ENCODE data around the gene LIF. TPM values are rescaled to one million over a fixed set of nuclear protein-coding genes. Genes with fewer than 3 reads are reported as not detected.

Gene LIF
- total RNA-seq, 1 donor from 2014 or later: 0.26 TPM

DNA sequence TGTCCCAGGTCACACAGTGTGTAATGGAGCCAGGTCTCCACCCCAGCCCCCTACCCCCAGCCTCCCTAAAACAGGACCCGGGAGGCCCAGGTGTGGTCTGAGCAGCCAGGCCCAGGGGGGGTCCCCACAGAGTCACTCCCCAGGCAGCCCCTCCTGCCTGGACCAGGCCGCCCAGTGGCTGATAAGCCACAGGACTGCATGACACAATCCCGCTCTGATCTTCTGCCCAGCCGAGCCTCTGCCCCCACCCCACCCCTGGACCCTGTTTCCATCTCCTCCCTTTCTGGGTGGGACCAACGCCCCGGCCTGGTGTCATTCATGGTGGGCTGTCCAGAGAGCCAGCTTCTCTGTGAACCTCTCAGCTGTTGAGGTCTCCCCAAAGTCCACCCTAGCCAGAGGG, 7.8 kb upstream of the LIF start:
- H3K36me3 ChIP-seq (ENCODE audit: control insufficient read depth, insufficient read depth, low read length): no peaks in the 10 kb centered on the region
- TF ChIP-seq, protein P1, sequence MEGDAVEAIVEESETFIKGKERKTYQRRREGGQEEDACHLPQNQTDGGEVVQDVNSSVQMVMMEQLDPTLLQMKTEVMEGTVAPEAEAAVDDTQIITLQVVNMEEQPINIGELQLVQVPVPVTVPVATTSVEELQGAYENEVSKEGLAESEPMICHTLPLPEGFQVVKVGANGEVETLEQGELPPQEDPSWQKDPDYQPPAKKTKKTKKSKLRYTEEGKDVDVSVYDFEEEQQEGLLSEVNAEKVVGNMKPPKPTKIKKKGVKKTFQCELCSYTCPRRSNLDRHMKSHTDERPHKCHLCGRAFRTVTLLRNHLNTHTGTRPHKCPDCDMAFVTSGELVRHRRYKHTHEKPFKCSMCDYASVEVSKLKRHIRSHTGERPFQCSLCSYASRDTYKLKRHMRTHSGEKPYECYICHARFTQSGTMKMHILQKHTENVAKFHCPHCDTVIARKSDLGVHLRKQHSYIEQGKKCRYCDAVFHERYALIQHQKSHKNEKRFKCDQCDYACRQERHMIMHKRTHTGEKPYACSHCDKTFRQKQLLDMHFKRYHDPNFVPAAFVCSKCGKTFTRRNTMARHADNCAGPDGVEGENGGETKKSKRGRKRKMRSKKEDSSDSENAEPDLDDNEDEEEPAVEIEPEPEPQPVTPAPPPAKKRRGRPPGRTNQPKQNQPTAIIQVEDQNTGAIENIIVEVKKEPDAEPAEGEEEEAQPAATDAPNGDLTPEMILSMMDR (IDR thresholded peaks at IDR 0.05; ENCODE audit: insufficient read depth, low read length, severe bottlenecking): no peak
- FAIRE-seq (no peak), DNase-seq (ENCODE audit: low read depth) (no peak)
- H3K4me3 ChIP-seq (ENCODE audit: low read depth, low read length): no peak overlapping the region
- no peaks in the 10 kb centered on the region for H3K27me3 ChIP-seq (ENCODE audit: control insufficient read depth, insufficient read depth, low read length)

DNA sequence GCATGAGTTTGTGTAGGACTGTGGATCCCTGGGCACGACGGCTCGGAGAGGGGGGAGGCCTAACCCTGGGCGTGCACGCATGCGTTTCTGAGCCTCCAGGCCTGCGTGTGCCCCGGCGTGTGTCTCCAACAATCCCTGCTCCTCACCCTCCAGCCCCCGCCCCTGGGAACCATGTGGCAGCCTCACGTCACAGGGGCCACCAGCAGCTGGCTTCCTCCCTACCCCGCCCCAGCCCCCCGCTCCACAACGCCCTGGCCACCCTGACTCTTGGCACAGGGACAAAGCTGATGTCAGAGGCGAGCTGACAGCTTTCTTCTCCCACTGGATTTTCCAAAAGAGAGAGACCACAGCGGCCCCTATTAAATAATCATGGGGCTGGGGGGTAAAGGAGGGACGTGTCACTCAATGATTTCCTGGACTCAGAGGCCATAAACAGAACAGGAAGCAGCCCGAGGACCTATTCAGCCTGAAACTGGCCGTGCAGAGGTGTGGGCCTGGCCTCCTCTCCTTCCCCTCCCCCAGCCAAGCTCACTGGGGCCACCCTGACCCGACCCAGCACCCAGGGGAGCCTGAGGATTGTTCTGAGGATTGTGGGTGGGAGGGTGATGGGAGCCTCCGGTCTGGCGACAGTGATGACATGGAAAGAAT, 6.8 kb upstream of the LIF start:
- FAIRE-seq (no peak), DNase-seq (ENCODE audit: low read depth) (no peak)
- H3K27me3 ChIP-seq (ENCODE audit: control insufficient read depth, insufficient read depth, low read length): no peaks in the 10 kb centered on the region
- TF ChIP-seq, protein P1 (IDR thresholded peaks at IDR 0.05; ENCODE audit: insufficient read depth, low read length, severe bottlenecking): no peak
- no peak overlapping the region for H3K4me3 ChIP-seq (ENCODE audit: low read depth, low read length)
- H3K36me3 ChIP-seq (ENCODE audit: control insufficient read depth, insufficient read depth, low read length): no peaks in the 10 kb centered on the region

DNA sequence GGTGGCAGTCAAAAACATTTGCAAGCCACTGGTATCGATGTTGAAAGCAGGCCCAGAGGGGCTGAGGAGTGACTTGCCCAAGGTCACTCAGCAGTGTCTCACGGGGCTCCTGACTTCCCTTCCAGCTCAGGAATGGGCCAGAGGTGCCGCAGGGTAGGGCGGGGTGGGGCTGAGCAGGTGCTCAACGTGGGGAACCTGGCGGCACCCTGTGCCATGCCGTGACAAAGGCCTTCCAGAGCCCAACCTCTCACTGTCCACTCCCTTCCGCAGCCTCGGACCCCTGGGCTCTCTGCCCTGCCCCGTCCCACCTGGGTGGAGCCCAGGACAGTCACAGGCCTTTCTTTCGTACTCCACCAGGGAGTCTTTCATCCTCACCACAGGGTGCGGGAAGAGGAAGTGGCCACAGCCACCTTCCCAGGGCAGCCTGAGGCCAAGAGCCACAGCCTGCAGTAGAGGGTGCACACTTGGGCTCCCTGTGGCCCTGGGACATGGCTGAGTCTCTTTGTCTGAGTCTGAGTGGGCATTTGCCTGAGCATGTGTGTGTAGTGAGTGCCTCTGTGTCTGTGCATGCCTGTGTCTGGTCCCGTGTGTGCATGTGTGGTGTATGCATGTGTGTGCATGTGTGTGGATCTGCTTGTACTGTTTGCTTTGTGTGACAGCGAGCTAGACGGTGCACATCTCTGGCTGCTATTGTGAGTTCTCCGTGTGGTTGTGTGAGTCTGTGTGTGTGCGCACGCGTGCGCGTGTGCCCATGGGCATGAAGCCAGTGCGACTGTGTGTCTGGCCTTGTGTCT, 6.0 kb upstream of the LIF start:
- DNase-seq (ENCODE audit: low read depth) (peak; percentile 27), FAIRE-seq (peak; percentile 96)
- no peak overlapping the region for H3K4me3 ChIP-seq (ENCODE audit: low read depth, low read length)
- H3K27me3 ChIP-seq (ENCODE audit: control insufficient read depth, insufficient read depth, low read length): no peaks in the 10 kb centered on the region
- TF ChIP-seq, protein P1 (IDR thresholded peaks at IDR 0.05; ENCODE audit: insufficient read depth, low read length, severe bottlenecking): no peak
- H3K36me3 ChIP-seq (ENCODE audit: control insufficient read depth, insufficient read depth, low read length): no peaks in the 10 kb centered on the region

DNA sequence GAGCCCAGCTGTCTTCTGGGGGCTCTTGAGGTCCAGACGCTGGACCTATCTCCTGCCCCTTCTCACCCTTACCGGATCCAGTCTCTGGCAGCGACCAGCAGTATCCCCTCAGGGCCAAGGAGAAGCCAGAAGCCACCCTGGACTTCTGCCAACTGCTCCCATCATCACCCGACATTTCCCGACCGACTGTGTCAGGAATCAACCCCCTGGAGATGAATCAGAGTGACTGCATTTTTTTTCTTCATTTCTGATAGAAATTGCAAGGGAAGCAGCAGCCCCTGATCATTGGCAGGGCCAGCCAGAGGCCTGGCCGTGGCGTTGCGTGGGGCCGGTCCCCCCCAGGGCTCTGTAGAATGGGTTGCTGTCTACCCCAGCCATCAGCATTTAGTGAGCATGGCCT, 5.2 kb upstream of the LIF start:
- peak; percentile 56 for DNase-seq (ENCODE audit: low read depth)
- Histone ChIP-seq H3K27me3 (ENCODE audit: control insufficient read depth, insufficient read depth, low read length) (no peaks in the 10 kb centered on the region), H3K4me3 (ENCODE audit: low read depth, low read length) (no peak overlapping the region), H3K36me3 (ENCODE audit: control insufficient read depth, insufficient read depth, low read length) (no peaks in the 10 kb centered on the region)
- TF ChIP-seq, protein P1 (IDR thresholded peaks at IDR 0.05; ENCODE audit: insufficient read depth, low read length, severe bottlenecking): no peak
- FAIRE-seq: no peak

DNA sequence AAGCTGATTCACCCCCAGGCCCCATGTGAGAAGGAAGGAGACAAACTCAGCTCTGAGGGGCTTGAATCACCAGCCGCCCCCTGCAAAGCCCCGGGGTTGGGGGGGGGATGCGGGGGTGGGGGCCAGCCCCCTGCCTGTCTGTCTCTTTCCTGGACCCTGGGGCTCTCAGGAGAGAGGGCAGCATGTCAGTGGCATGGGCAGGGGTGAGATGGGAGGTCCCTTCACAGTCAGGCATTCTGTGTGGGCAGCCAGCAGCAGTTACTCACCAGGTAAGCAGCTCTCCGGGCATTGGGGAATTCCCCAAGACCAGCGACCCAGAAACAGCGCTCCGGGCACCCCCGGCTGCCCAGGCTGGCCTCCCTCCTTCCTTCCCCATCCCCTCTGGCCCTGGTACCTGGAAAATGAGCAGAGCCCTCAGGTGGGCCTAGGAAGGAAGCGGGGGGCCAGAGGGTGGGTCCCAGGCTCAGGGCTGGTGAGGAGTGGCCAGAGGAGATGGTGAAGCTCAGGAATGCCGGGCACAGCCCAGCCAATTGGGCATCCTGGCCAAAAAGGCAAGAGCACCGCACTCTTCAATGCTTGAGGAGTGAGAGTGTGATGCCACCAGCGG, 4.2 kb upstream of the LIF start:
- TF ChIP-seq, protein P1 (IDR thresholded peaks at IDR 0.05; ENCODE audit: insufficient read depth, low read length, severe bottlenecking): no peak
- Histone ChIP-seq H3K36me3 (ENCODE audit: control insufficient read depth, insufficient read depth, low read length) (no peaks in the 10 kb centered on the region), H3K27me3 (ENCODE audit: control insufficient read depth, insufficient read depth, low read length) (no peaks in the 10 kb centered on the region), H3K4me3 (ENCODE audit: low read depth, low read length) (no peak overlapping the region)
- FAIRE-seq (no peak), DNase-seq (ENCODE audit: low read depth) (peak; percentile 74)
